IPS DF 6.9 (cell line): ENCODE results near the gene TMC3.
A peak's percentile ranks its signal among the peaks of the same experiment; 100 is the strongest.
"Not testable (repeated sequence)": the region's sequence is repeated elsewhere in the genome, so short reads cannot be mapped to it uniquely, and the experiment has no call there.

ENCODE experiments used
- DNase-seq: peaks from one replicate; pipeline ENCODE4 v3.0.0-alpha.2; 2013; ENCODE audit warnings: low read depth, low spot score
- H3K27ac ChIP-seq: one replicate; pipeline ENCODE4 v1.5.1; 2013; ENCODE audit warnings: low read length, control low read depth
- H3K27me3 ChIP-seq: 2 replicates; pipeline ENCODE4 v1.6.1; 2013; ENCODE audit warnings: mild to moderate bottlenecking, low read length; ENCODE audit not compliant: control insufficient read depth, insufficient read depth
- H3K36me3 ChIP-seq: 2 replicates; pipeline ENCODE4 v1.6.1; 2013; ENCODE audit warnings: low read length; ENCODE audit not compliant: control insufficient read depth, insufficient read depth
- H3K4me1 ChIP-seq: 2 replicates; pipeline ENCODE4 v1.6.1; 2013; ENCODE audit warnings: low read length; ENCODE audit not compliant: control insufficient read depth, insufficient read depth
- H3K4me3 ChIP-seq: 2 replicates; pipeline ENCODE4 v1.5.1; 2013; ENCODE audit warnings: mild to moderate bottlenecking, low read length
- H3K9me3 ChIP-seq: 2 replicates; pipeline ENCODE4 v1.6.1; 2013; ENCODE audit warnings: low read length, inconsistent platforms; ENCODE audit not compliant: control insufficient read depth, insufficient read depth
- WGBS: extraction: QIAGEN DNeasy Blood & Tissue Kit; methylation state at CpG from one replicate; pipeline ENCODE4 v1.1.7; 2013; ENCODE audit warnings: mixed read lengths, missing lambda C conversion rate; ENCODE audit not compliant: insufficient read length, insufficient coverage; 5-methylcytosine and 5-hydroxymethylcytosine counted together

The TMC3 gene

DNA sequence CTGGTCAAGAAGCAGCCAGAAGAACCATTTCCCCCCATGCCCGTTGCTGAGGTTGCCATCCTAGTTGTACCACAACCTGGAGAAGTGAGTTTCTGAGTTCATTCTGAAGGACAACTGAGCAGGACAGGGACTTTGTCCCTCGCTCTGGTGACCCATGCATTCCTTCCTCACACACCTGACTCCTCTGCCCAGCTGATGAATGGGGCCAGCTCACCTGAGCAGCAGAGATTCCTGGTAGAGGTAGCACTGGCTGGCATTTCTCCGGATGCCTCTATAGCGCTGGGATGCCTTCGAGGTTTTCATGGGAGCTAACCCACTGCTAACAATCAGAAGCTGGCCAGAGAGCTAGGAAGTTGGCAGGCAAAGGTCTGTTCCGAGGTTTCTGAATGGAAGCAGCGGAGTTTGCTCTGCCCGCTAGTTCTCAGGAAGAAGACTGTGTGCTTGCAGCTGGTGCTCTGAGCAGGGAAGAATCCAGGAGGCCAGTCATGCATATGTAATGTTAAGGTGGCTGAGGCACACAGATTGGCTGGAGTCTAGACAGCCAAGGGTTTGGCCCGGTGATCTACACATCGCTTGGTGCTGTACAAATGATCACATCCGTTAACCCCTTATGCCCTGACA is at the start of gene TMC3:
Gene TMC3 (minus strand): TSS at position 439 of the 621 bp plus-strand sequence. CDS start 136 bp downstream, at position 303.
- no peak within 1 kb of the TSS for H3K27ac ChIP-seq
- DNase-seq, result no peak
- H3K4me3 ChIP-seq, result no peak within 1 kb of the TSS
- no peaks in the 10 kb centered on the region for H3K9me3 ChIP-seq
- no CpG with 5 or more reads among the region's 11 CpGs for WGBS
- no peaks in the 10 kb centered on the region for H3K36me3 ChIP-seq
- no peaks in the 10 kb centered on the region for H3K27me3 ChIP-seq
- no peaks in the 10 kb centered on the region for H3K4me1 ChIP-seq

DNA sequence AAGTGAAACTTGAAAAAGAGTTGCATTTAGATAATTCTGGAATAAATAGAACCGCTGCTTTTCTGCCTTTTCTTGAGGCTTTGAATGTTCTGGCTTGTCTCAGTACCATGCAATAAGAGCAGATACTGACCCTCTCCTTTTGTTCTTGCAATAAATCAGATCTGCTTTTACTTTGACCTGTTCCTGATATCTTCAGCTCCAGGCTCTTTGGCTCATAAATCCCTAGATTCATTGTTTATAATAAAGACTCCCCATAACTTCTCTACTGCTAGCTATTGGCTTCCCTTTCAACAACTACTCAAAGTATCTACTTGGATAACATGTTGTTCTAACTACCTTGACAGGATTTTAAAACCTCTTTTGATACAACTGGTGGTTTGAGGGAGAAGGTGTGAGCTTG is 47.4 kb upstream of the TMC3 start:
- H3K36me3 ChIP-seq, result no peaks in the 10 kb centered on the region
- peaks cover 5% of the 10 kb centered on the region; the same call in 1 of the 2 replicates for H3K4me1 ChIP-seq
- DNase-seq, result no peak
- H3K4me3 ChIP-seq, result no peak overlapping the region
- H3K9me3 ChIP-seq, result no peaks in the 10 kb centered on the region
- no CpG with 5 or more reads among the region's 1 CpG for WGBS
- no peaks in the 10 kb centered on the region for H3K27me3 ChIP-seq
- H3K27ac ChIP-seq, result no peak overlapping the region

DNA sequence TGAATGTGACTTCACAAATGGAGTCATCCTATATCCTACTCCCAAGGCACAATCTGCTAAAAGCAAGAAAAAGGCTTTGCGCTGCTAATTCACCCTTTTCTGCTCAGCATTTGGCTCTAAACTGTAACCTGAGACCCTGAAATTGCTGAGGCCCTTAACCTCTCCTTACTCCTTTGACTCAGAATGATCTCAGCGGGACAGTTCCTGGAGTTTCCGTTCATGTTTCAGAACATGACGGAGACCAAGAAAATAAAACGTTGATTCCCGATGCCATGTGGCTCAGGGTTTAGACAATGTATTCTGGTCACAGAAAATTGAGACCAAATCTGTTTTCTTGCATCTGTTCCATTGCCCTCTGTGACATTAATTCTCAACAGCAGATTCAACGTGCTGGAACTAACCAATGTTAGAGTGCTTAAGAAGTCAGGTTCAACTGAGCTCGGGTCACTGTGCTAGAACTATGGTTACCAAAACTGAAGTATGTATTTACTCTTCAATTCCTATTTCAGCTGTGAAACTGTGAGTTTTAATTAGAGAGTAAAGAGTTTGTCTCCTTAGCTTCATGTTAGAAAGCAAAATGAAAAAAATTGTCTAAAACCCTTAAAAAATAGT is 45.4 kb upstream of the TMC3 start:
- Histone ChIP-seq H3K4me1 (peaks cover 5% of the 10 kb centered on the region; the same call in 1 of the 2 replicates), H3K27me3 (no peaks in the 10 kb centered on the region), H3K9me3 (no peaks in the 10 kb centered on the region), H3K36me3 (no peaks in the 10 kb centered on the region), H3K27ac (no peak overlapping the region), H3K4me3 (no peak overlapping the region)
- no CpG with 5 or more reads among the region's 8 CpGs for WGBS
- peak; percentile 48 for DNase-seq

DNA sequence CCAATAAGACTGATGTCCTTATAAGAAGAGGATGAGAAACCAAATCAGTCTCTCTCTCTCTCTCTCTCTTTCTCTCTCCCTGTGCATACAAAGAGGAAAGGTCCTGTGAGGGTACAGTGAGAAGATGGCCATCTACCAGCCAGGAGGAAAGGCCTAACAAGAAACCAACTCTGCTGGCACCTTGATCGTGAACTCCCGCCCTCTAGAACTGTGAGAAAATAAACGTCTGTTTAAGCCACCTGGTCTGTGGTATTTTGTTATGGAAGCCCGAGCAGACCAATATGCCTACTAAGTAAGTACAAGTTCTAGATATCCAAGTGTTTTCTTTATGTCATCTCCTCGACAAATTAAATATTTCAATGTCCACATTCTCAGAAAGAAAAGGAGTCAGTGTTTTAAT is 44.9 kb upstream of the TMC3 start:
- H3K9me3 ChIP-seq, result no peaks in the 10 kb centered on the region
- no peak overlapping the region for H3K4me3 ChIP-seq
- H3K27me3 ChIP-seq, result no peaks in the 10 kb centered on the region
- no CpG with 5 or more reads among the region's 5 CpGs for WGBS
- no peaks in the 10 kb centered on the region for H3K36me3 ChIP-seq
- peaks cover 5% of the 10 kb centered on the region for H3K4me1 ChIP-seq
- H3K27ac ChIP-seq, result no peak overlapping the region
- DNase-seq, result no peak

DNA sequence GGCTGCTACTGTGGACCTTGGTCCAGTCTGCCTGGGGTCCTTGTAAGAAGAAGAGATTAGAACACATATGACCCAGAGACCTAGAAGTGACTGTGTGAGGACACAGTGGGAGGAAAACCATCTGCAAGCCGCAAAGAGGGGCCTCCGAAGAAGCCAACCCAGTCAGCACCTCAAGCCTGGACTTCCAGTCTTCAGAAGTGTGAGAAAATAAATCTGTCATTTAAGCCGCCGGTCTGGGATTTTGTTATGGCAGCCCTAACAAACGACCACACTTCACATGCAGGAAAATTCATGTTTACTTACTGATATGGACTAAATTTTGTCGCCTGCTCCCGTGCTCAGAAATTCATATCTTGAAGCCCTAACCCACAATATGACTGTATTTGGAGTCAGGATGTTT is 44.4 kb upstream of the TMC3 start:
- no peaks in the 10 kb centered on the region for H3K9me3 ChIP-seq
- WGBS, result no CpG with 5 or more reads among the region's 7 CpGs
- H3K27ac ChIP-seq, result no peak overlapping the region
- DNase-seq, result no peak
- no peaks in the 10 kb centered on the region for H3K36me3 ChIP-seq
- H3K4me3 ChIP-seq, result no peak overlapping the region
- peaks cover 5% of the 10 kb centered on the region for H3K4me1 ChIP-seq
- H3K27me3 ChIP-seq, result no peaks in the 10 kb centered on the region

- H3K4me3 ChIP-seq, H3K4me1 ChIP-seq, H3K27ac ChIP-seq, H3K36me3 ChIP-seq, H3K9me3 ChIP-seq, H3K27me3 ChIP-seq, DNase-seq: not testable (repeated sequence)
- WGBS, result no CpG with 5 or more reads among the region's 12 CpGs
Observed at GRCh38 chr15:81414274-81414968, 40.4 kb upstream of the TMC3 start.

GRCh38 chr15:81413851-81414250 is 39.8 kb upstream of the TMC3 start:
- H3K27me3 ChIP-seq, result no peaks in the 10 kb centered on the region
- no peak for DNase-seq
- WGBS, result no CpG with 5 or more reads among the region's 32 CpGs
- no peak overlapping the region for H3K27ac ChIP-seq
- H3K9me3 ChIP-seq, result no peaks in the 10 kb centered on the region
- H3K4me1 ChIP-seq, result peaks cover 4% of the 10 kb centered on the region
- no peaks in the 10 kb centered on the region for H3K36me3 ChIP-seq
- H3K4me3 ChIP-seq, result no peak overlapping the region

- Histone ChIP-seq H3K4me3 (no peak overlapping the region), H3K4me1 (peaks cover 1% of the 10 kb centered on the region), H3K9me3 (no peaks in the 10 kb centered on the region), H3K27me3 (no peaks in the 10 kb centered on the region), H3K27ac (no peak overlapping the region), H3K36me3 (no peaks in the 10 kb centered on the region)
- no CpG with 5 or more reads among the region's 5 CpGs for WGBS
- no peak for DNase-seq
Observed at GRCh38 chr15:81411969-81412633, 38.1 kb upstream of the TMC3 start.

DNA sequence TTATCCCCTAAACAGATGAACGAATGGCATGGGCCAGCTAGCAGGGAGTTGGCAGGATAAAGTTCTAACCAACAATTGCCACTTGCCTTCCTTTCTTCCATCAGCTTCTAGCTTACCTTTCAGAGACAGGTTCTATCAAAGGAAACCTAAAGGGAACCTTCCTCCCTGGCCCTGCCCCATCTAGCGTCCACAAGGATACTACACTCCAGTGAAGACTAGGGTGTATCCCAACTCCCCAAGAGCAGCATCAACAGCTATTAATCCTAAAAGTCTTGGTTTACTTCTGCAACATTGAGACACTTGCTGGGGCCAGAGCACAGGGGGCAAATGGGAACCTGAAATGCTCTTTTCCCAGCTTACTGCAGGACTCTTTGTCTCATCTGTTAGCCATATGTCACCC is 37.0 kb upstream of the TMC3 start:
- H3K27ac ChIP-seq, result no peak overlapping the region
- DNase-seq, result no peak
- H3K4me3 ChIP-seq, result no peak overlapping the region
- peaks cover 1% of the 10 kb centered on the region for H3K4me1 ChIP-seq
- H3K36me3 ChIP-seq, result no peaks in the 10 kb centered on the region
- WGBS, result no CpG with 5 or more reads among the region's 2 CpGs
- no peaks in the 10 kb centered on the region for H3K27me3 ChIP-seq
- H3K9me3 ChIP-seq, result no peaks in the 10 kb centered on the region

DNA sequence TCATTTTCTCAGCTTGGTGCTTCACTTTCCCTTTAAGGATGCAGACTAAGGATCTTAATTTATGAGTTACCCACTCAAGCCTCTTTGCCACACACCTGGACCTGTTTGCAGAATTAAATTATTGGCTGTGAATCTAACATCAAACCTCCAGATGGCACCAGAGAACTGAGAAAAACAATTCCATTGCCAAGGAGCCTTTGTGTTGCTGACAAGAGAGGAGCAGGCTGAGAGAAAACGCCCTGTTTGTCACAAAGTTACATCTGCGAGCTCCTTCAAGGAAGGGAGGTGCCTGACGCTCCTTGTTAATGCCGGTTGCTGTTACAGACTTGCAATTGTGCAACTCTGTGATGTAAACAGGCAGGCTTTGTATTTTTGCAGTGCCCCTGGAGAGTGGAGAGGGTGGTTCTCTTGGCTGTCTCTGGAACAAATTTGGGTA is 36.3 kb upstream of the TMC3 start:
- Histone ChIP-seq H3K4me3 (no peak overlapping the region), H3K27ac (no peak overlapping the region), H3K27me3 (no peaks in the 10 kb centered on the region), H3K36me3 (no peaks in the 10 kb centered on the region), H3K4me1 (peaks cover 3% of the 10 kb centered on the region), H3K9me3 (no peaks in the 10 kb centered on the region)
- WGBS, result no CpG with 5 or more reads among the region's 4 CpGs
- peak; percentile 75 for DNase-seq
